A549 (cell line): ENCODE data around the gene RIMBP2. TPM values are rescaled to one million over a fixed set of nuclear protein-coding genes. Genes with fewer than 3 reads are reported as not detected.

Experiments used
- ATAC-seq, 2 experiments: fragments of 200-7000 bp in 1 of 2; fragments of >200 bp in 1 of 2; cut with Nextera tagmentation in 1 of 2; cut with Tn5 transposase in 1 of 2; 3 replicates each; pipeline versions ENCODE4 v1.8.0 to v1.9.1; 2018 to 2020; ENCODE audit warnings: mild to moderate bottlenecking in 1 of 2, moderate library complexity in 1 of 2
- CTCF ChIA-PET: fragments of 300-600 bp; sonication (Branson Sonifier 250); formaldehyde crosslinking; extraction: SDS; loops from one replicate; lab custom pipeline; 2021; ENCODE audit warnings: antibody characterized with exemption, inconsistent platforms; lab: Yijun Ruan, JAX
- POLR2A ChIA-PET: fragments of 350-600 bp; formaldehyde crosslinking; extraction: SDS; loops from one replicate; lab custom pipeline; 2021; ENCODE audit warnings: antibody characterized with exemption, inconsistent platforms; lab: Yijun Ruan, JAX
- DNase-seq, 2 experiments: peaks; one replicate each; pipeline versions ENCODE4 v3.0.0 to v3.0.0-alpha.2; 2011 to 2016; ENCODE audit warnings: low read depth in 1 of 2, low spot score in 1 of 2
- FAIRE-seq: peaks from 2 replicates; lab custom pipeline; 2011; peaks lifted over from hg19 to GRCh38; lab: Jason Lieb, UNC
- H3K27ac ChIP-seq, 2 experiments: fragments of >200 bp; sonication (Bioruptor Twin); formaldehyde crosslinking; 3 replicates each; pipeline ENCODE4 v1.5.1; 2016 to 2017
- H3K4me1 ChIP-seq: fragments of >200 bp; sonication (Bioruptor Twin); formaldehyde crosslinking; 3 replicates; pipeline ENCODE4 v1.6.1; 2016
- H3K4me2 ChIP-seq: fragments of >200 bp; sonication (Bioruptor Twin); formaldehyde crosslinking; 3 replicates; pipeline ENCODE4 v1.6.1; 2016
- H3K4me3 ChIP-seq: fragments of >200 bp; sonication (Bioruptor Twin); formaldehyde crosslinking; 3 replicates; pipeline ENCODE4 v1.5.1; 2016
- H3K9me3 ChIP-seq: fragments of >200 bp; sonication (Bioruptor Twin); formaldehyde crosslinking; 3 replicates; pipeline ENCODE4 v1.6.1; 2016
- BHLHE40 ChIP-seq: IDR thresholded peaks from 2 replicates; pipeline ENCODE4 v1.6.1; 2012; ENCODE audit warnings: low read depth, low read length, inconsistent platforms
- CEBPB ChIP-seq, 2 experiments: fragments of >200 bp in 1 of 2; sonication (Bioruptor Twin) in 1 of 2; formaldehyde crosslinking in 1 of 2; IDR thresholded peaks; 2 replicates each; pipeline ENCODE4 v1.6.1; 2012 to 2016
- CHD4 ChIP-seq: fragments of 200-600 bp; sonication (generic); IDR thresholded peaks from 2 replicates; pipeline ENCODE4 v1.6.1; 2016; ENCODE audit warnings: antibody characterized with exemption, mild to moderate bottlenecking, borderline replicate concordance
- FOXS1 ChIP-seq: fragments of 250-450 bp; sonication (Bioruptor Pico); IDR thresholded peaks from 2 replicates; pipeline ENCODE4 v1.5.0; 2020; ENCODE audit warnings: mild to moderate bottlenecking, moderate library complexity
- HEYL ChIP-seq: fragments of 250-450 bp; sonication (Bioruptor Pico); IDR thresholded peaks from 2 replicates; pipeline ENCODE4 v1.8.0; 2021; ENCODE audit warnings: mild to moderate bottlenecking, moderate library complexity
- HOXA7 ChIP-seq: fragments of 250-450 bp; sonication (Bioruptor Pico); IDR thresholded peaks from 2 replicates; pipeline ENCODE4 v1.5.0; 2020; ENCODE audit warnings: mild to moderate bottlenecking, moderate library complexity
- JUN ChIP-seq, 2 experiments: fragments of >200 bp; sonication (Bioruptor Twin); formaldehyde crosslinking; IDR thresholded peaks; 2 replicates in 1 of 2; 3 replicates in 1 of 2; pipeline ENCODE4 v1.6.1; 2016 to 2017
- KDM1A ChIP-seq: fragments of 200-600 bp; sonication (generic); IDR thresholded peaks from 2 replicates; pipeline ENCODE4 v1.6.1; 2016; ENCODE audit warnings: low read depth, mild to moderate bottlenecking
- MAZ ChIP-seq: fragments of 150-350 bp; IDR thresholded peaks from 2 replicates; pipeline ENCODE4 v1.6.1; 2014; ENCODE audit warnings: antibody characterized with exemption, low read depth, low read length, borderline replicate concordance
- MYC ChIP-seq: IDR thresholded peaks from 2 replicates; pipeline ENCODE4 v1.6.1; 2012; ENCODE audit warnings: mild to moderate bottlenecking, inconsistent platforms, low read length, improper control_type of control experiment, borderline replicate concordance
- NPAS2 ChIP-seq: fragments of 250-450 bp; sonication (Bioruptor Pico); IDR thresholded peaks from 2 replicates; pipeline ENCODE4 v1.8.0; 2022; ENCODE audit warnings: mild to moderate bottlenecking, moderate library complexity, borderline replicate concordance
- POLR2AphosphoS2 ChIP-seq: conservative IDR thresholded peaks from 2 replicates; pipeline ENCODE4 v1.6.1; 2012; ENCODE audit warnings: low read length, improper control_type of control experiment, inconsistent platforms
- RARB ChIP-seq: fragments of 250-450 bp; sonication (Bioruptor Pico); IDR thresholded peaks from 2 replicates; pipeline ENCODE4 v1.8.0; 2021; ENCODE audit warnings: mild to moderate bottlenecking, moderate library complexity
- RCOR1 ChIP-seq: fragments of 150-350 bp; IDR thresholded peaks from 2 replicates; pipeline ENCODE4 v1.6.1; 2014; ENCODE audit warnings: antibody characterized with exemption, low read length, low read depth
- RFX5 ChIP-seq: fragments of 450-650 bp; IDR thresholded peaks from 2 replicates; pipeline ENCODE4 v1.7.1; 2014; ENCODE audit warnings: antibody characterized with exemption, mild to moderate bottlenecking, moderate library complexity
- RNF2 ChIP-seq: fragments of 200-600 bp; sonication (generic); IDR thresholded peaks from 2 replicates; pipeline ENCODE4 v1.6.1; 2016; ENCODE audit warnings: low read depth, mild to moderate bottlenecking, antibody characterized with exemption, moderate library complexity, borderline replicate concordance
- SMC3 ChIP-seq: fragments of >200 bp; sonication (Bioruptor Twin); formaldehyde crosslinking; IDR thresholded peaks from 3 replicates; pipeline ENCODE4 v1.6.1; 2018; ENCODE audit warnings: inconsistent platforms
- TFCP2L1 ChIP-seq: fragments of 250-450 bp; sonication (Bioruptor Pico); IDR thresholded peaks from 2 replicates; pipeline ENCODE4 v1.5.0; 2021; ENCODE audit warnings: mild to moderate bottlenecking
- ZC3H11A ChIP-seq: fragments of 450-650 bp; IDR thresholded peaks from 2 replicates; pipeline ENCODE4 v1.6.1; 2014; ENCODE audit warnings: antibody characterized with exemption, mild to moderate bottlenecking
- ZSCAN20 ChIP-seq: fragments of 250-450 bp; sonication (Bioruptor Pico); IDR thresholded peaks from 2 replicates; pipeline ENCODE4 v1.8.0; 2022; ENCODE audit warnings: mild to moderate bottlenecking, moderate library complexity
- WGBS: methylation state at CpG from one replicate; pipeline ENCODE4 v1.1.6; 2017; ENCODE audit errors: missing lambda C conversion rate; 5-methylcytosine and 5-hydroxymethylcytosine counted together
- polyA plus RNA-seq, 4 experiments: library from polyadenylated mRNA; depleted of rRNA in 3 of 4; stranded (reverse); fragments of >200 nt; fragmentation: RNase III in 1 of 4; extraction: RNeasy Plus Mini Kit Qiagen cat#74134 plus additional on column Dnase treatment in 1 of 4; gene quantifications; 2 replicates in 3 of 4; 3 replicates in 1 of 4; pipeline ENCODE4 v1.2.3, GENCODE V29; 2011 to 2017
- TF ChIP-seq, protein P1 (sequence below): fragments of >200 bp; sonication (Bioruptor Twin); formaldehyde crosslinking; IDR thresholded peaks from 3 replicates; pipeline ENCODE4 v1.6.1; 2016
- TF ChIP-seq, protein P2 (sequence below): IDR thresholded peaks from 2 replicates; pipeline ENCODE4 v1.6.1; 2012
- TF ChIP-seq, protein P3 (sequence below): fragments of 200-600 bp; sonication (generic); IDR thresholded peaks from 2 replicates; pipeline ENCODE4 v1.6.1; 2016; ENCODE audit warnings: antibody characterized with exemption, mild to moderate bottlenecking, moderate library complexity
- TF ChIP-seq, protein P4 (sequence below): fragments of 450-650 bp; IDR thresholded peaks from 2 replicates; pipeline ENCODE4 v1.6.1; 2014; ENCODE audit warnings: antibody characterized with exemption
- TF ChIP-seq, protein P5 (sequence below): IDR thresholded peaks from 2 replicates; pipeline ENCODE4 v1.6.1; 2012
- TF ChIP-seq, protein P6 (sequence below): fragments of 250-450 bp; sonication (Bioruptor Pico); IDR thresholded peaks from 2 replicates; pipeline ENCODE4 v1.5.0; 2020; ENCODE audit warnings: low read depth, mild to moderate bottlenecking, moderate library complexity

Gene RIMBP2
- polyA plus RNA-seq, 2 of the 4 experiments (the other 2 are of a cell fraction) = not detected

DNA sequence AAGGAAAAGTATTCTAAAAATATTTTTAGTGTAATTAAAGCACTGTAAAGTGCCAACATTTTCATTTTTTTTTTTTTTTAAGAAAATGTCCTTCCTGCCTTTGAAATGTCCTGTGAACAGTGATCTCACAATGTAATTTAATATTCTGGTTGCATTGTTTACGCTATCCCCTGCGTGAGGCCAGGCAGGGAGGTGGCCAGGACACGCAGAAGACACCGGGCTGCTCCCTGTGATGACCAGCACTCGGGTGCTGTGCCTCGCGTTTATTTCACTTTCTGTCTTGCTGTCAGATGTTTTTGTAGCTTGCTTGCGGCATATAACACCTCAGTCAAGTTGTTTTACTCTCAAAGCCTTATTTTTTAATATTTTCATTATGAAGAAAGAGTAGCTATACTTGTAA, 359.9 kb downstream of the RIMBP2 start:
- ATAC-seq = no peak
- TF ChIP-seq CHD4 (no peak), KDM1A (no peak), POLR2AphosphoS2 (no peak), MAZ (no peak), TFCP2L1 (CRISPR knock-in tag) (no peak), JUN (IDR thresholded peaks at IDR 0.05) (no peak), RNF2 (no peak), RCOR1 (no peak), SMC3 (no peak), MYC (no peak), HOXA7 (CRISPR knock-in tag) (no peak)
- TF ChIP-seq, protein P1, sequence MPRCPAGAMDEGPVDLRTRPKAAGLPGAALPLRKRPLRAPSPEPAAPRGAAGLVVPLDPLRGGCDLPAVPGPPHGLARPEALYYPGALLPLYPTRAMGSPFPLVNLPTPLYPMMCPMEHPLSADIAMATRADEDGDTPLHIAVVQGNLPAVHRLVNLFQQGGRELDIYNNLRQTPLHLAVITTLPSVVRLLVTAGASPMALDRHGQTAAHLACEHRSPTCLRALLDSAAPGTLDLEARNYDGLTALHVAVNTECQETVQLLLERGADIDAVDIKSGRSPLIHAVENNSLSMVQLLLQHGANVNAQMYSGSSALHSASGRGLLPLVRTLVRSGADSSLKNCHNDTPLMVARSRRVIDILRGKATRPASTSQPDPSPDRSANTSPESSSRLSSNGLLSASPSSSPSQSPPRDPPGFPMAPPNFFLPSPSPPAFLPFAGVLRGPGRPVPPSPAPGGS = no peak
- TF ChIP-seq, protein P2, sequence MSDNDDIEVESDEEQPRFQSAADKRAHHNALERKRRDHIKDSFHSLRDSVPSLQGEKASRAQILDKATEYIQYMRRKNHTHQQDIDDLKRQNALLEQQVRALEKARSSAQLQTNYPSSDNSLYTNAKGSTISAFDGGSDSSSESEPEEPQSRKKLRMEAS = no peak
- TF ChIP-seq, protein P3, sequence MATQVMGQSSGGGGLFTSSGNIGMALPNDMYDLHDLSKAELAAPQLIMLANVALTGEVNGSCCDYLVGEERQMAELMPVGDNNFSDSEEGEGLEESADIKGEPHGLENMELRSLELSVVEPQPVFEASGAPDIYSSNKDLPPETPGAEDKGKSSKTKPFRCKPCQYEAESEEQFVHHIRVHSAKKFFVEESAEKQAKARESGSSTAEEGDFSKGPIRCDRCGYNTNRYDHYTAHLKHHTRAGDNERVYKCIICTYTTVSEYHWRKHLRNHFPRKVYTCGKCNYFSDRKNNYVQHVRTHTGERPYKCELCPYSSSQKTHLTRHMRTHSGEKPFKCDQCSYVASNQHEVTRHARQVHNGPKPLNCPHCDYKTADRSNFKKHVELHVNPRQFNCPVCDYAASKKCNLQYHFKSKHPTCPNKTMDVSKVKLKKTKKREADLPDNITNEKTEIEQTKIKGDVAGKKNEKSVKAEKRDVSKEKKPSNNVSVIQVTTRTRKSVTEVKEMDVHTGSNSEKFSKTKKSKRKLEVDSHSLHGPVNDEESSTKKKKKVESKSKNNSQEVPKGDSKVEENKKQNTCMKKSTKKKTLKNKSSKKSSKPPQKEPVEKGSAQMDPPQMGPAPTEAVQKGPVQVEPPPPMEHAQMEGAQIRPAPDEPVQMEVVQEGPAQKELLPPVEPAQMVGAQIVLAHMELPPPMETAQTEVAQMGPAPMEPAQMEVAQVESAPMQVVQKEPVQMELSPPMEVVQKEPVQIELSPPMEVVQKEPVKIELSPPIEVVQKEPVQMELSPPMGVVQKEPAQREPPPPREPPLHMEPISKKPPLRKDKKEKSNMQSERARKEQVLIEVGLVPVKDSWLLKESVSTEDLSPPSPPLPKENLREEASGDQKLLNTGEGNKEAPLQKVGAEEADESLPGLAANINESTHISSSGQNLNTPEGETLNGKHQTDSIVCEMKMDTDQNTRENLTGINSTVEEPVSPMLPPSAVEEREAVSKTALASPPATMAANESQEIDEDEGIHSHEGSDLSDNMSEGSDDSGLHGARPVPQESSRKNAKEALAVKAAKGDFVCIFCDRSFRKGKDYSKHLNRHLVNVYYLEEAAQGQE = no peak
- TF ChIP-seq, protein P4, sequence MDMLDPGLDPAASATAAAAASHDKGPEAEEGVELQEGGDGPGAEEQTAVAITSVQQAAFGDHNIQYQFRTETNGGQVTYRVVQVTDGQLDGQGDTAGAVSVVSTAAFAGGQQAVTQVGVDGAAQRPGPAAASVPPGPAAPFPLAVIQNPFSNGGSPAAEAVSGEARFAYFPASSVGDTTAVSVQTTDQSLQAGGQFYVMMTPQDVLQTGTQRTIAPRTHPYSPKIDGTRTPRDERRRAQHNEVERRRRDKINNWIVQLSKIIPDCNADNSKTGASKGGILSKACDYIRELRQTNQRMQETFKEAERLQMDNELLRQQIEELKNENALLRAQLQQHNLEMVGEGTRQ = no peak
- TF ChIP-seq, protein P5, sequence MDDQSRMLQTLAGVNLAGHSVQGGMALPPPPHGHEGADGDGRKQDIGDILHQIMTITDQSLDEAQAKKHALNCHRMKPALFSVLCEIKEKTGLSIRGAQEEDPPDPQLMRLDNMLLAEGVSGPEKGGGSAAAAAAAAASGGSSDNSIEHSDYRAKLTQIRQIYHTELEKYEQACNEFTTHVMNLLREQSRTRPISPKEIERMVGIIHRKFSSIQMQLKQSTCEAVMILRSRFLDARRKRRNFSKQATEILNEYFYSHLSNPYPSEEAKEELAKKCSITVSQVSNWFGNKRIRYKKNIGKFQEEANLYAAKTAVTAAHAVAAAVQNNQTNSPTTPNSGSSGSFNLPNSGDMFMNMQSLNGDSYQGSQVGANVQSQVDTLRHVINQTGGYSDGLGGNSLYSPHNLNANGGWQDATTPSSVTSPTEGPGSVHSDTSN = no peak
- TF ChIP-seq, protein P6, sequence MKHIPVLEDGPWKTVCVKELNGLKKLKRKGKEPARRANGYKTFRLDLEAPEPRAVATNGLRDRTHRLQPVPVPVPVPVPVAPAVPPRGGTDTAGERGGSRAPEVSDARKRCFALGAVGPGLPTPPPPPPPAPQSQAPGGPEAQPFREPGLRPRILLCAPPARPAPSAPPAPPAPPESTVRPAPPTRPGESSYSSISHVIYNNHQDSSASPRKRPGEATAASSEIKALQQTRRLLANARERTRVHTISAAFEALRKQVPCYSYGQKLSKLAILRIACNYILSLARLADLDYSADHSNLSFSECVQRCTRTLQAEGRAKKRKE (CRISPR knock-in tag) = no peak
- H3K4me2 ChIP-seq = no peak overlapping the region
- ChIA-PET CTCF (interaction anchor here (1.2 kb wide), 1 partner anchor 17 kb away, joined by 3 read pairs; no protein-coding TSS in a partner anchor), POLR2A (no interaction called here)
- no peak for DNase-seq
- no peaks in the 10 kb centered on the region for H3K9me3 ChIP-seq
- H3K27ac ChIP-seq = no peak overlapping the region
- H3K4me3 ChIP-seq = no peak overlapping the region
- under 1% methylated on average over 8 of the region's 8 CpGs for WGBS
- FAIRE-seq = no peak
- H3K4me1 ChIP-seq = no peaks in the 10 kb centered on the region

DNA sequence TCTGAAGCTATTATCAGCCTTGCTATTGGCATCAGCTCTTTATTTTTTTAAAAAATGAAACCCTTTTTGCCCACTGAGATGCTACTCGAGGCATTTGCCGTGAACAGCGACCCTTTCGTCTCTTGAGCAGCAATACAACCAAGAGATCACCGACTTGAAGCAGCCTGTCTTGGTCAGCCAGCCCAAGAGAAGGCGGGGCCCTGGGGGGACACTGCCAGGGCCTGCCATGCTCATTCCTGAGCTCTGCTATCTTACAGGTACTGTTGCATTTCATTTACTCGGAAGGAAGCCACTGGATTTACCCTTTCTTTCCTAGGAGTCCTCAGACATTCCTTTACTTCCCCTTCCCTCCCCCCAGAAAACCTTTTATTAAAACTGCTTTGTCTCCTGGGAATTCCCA, 361.7 kb downstream of the RIMBP2 start:
- Histone ChIP-seq H3K4me1 (no peaks in the 10 kb centered on the region), H3K9me3 (no peaks in the 10 kb centered on the region), H3K4me3 (no peak overlapping the region), H3K27ac (no peak overlapping the region), H3K4me2 (no peak overlapping the region)
- POLR2A ChIA-PET = no interaction called here
- no peak for DNase-seq
- no peak for ATAC-seq
- CTCF ChIA-PET = no interaction called here
- no peak for FAIRE-seq
- WGBS = 2% methylated on average over 7 of the region's 7 CpGs
- TF ChIP-seq, protein P3 = no peak
- TF ChIP-seq RARB (CRISPR knock-in tag) = no peak
- TF ChIP-seq FOXS1 = no peak
- TF ChIP-seq ZSCAN20 (CRISPR knock-in tag) = no peak
- TF ChIP-seq HEYL = no peak
- no peak for TF ChIP-seq RFX5
- TF ChIP-seq, protein P2 = no peak
- TF ChIP-seq NPAS2 (CRISPR knock-in tag) = no peak
- TF ChIP-seq BHLHE40 = no peak
- no peak for TF ChIP-seq ZC3H11A
- TF ChIP-seq SMC3 = no peak
- TF ChIP-seq CEBPB (IDR thresholded peaks at IDR 0.05) = no peak
